ENCODE data around the gene ARHGAP26.

ARHGAP26 gene

DNA sequence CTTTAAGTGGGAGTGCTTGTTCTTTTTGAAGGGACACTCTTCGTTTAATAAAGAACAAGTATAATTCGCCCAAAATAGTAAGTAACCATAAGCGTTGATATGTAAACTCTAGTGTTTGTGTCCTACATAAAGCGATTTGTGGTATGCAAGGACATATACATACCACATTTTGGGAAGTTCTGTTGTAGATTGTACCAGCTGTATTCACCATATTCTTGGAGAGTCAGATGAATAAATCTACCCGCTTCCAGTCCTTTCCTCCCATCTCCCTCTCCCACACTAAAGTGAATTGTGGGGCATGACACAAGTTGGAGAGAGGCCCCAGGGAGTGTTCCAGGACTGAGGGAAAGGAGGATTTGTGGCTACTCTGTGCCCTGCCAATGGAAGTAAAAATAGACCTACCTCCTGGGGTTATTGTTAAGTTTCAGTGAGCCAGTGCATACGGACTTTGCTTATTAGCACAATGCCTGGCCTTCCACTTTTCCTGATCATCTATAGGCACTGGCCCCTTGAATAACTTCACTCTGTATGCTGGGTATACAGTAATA is 40.6 kb downstream of the ARHGAP26 start:
- peaks cover 62% of the 10 kb centered on the region for H3K4me1 ChIP-seq (ENCODE audit: control insufficient read depth, insufficient read depth, low read length)
- no peaks in the 10 kb centered on the region for H3K36me3 ChIP-seq (ENCODE audit: control insufficient read depth, insufficient read depth, low read length)
- no peaks in the 10 kb centered on the region for H3K27me3 ChIP-seq (ENCODE audit: control insufficient read depth, insufficient read depth, low read length)
- no peaks in the 10 kb centered on the region for H3K9me3 ChIP-seq (ENCODE audit: control insufficient read depth, low read length)
- no peak overlapping the region for H3K9ac ChIP-seq (ENCODE audit: low read length)
- H3K4me3 ChIP-seq (ENCODE audit: low read length), result no peak overlapping the region

DNA sequence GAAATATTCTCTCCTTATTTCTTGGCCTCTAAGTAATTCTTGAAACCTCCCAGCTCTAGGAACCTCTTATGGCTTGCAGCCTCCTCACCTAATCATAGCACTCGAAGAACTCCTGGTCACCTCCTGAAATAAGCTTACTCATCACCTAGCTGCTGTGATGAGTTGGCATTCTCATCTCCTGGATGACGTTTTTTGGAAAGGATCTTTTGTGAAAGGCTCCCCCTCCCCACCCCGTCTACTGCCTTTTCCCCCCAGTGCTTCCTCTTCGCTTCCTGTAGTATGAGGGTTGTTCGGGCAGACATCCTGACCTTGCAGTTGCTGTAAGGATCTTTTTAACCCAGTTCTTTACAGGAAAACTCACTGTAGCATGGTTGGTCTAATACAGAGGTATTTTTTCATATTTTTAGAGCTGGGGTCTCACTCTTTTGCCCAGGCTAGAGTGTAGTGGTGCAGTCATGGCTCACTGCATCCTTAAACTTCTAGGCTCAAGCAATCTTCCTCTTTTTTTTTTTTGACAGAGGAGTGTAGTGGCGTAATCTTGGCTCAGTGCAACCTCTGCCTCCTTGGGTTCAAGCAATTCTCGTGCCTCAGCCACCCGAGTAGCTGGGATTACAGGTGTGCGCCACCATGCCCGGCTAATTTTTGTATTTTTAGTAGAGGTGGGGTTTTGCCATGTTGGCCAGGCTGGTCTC is 41.8 kb downstream of the ARHGAP26 start:
- H3K36me3 ChIP-seq (ENCODE audit: control insufficient read depth, insufficient read depth, low read length), result no peaks in the 10 kb centered on the region
- no peak overlapping the region for H3K9ac ChIP-seq (ENCODE audit: low read length)
- H3K27me3 ChIP-seq (ENCODE audit: control insufficient read depth, insufficient read depth, low read length), result no peaks in the 10 kb centered on the region
- H3K4me1 ChIP-seq (ENCODE audit: control insufficient read depth, insufficient read depth, low read length), result peaks cover 68% of the 10 kb centered on the region
- H3K9me3 ChIP-seq (ENCODE audit: control insufficient read depth, low read length), result no peaks in the 10 kb centered on the region
- no peak overlapping the region for H3K4me3 ChIP-seq (ENCODE audit: low read length)

DNA sequence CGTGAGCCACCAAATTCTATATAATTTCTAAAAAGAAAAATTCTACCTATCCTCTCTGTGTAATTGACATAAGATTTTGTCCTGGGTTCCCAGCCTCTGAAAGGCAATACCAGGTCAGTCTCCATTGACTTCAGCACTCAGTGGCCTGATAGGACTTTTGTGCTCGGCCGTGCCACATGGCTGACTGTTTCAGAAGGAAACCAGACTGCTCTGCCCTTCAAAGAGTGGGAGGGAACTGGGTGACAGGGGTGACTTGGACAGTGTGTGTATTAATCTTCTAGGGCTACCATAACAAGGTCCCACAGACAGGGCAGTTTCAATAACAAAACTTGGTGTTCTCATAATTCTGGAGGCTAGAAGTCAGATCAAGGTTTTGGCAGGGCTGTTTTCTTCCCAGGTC is 43.0 kb downstream of the ARHGAP26 start:
- Histone ChIP-seq H3K36me3 (ENCODE audit: control insufficient read depth, insufficient read depth, low read length) (no peaks in the 10 kb centered on the region), H3K9me3 (ENCODE audit: control insufficient read depth, low read length) (no peaks in the 10 kb centered on the region), H3K4me1 (ENCODE audit: control insufficient read depth, insufficient read depth, low read length) (peaks cover 73% of the 10 kb centered on the region), H3K4me3 (ENCODE audit: low read length) (no peak overlapping the region), H3K9ac (ENCODE audit: low read length) (no peak overlapping the region), H3K27me3 (ENCODE audit: control insufficient read depth, insufficient read depth, low read length) (no peaks in the 10 kb centered on the region)

DNA sequence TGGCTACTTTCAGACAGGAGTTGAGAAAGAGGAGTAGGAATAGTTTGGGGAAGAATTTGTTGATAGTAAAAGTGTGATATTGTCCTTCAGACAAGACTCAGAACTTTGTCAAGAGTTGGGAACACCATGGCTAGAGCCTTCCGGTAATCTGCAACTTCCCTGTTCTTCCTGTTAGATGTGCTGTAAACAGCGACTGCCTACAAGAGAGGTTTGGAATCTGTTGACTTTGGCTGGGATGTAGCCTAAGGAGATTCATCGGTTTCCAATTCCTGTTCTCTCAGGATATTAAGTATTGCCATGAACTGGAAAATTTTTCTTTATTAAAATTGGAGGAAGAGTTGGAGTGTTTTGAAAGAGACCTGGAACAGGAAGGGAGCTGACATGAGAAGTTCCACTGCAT is 43.9 kb downstream of the ARHGAP26 start:
- H3K9me3 ChIP-seq (ENCODE audit: control insufficient read depth, low read length), result no peaks in the 10 kb centered on the region
- H3K27me3 ChIP-seq (ENCODE audit: control insufficient read depth, insufficient read depth, low read length), result no peaks in the 10 kb centered on the region
- H3K4me1 ChIP-seq (ENCODE audit: control insufficient read depth, insufficient read depth, low read length), result peaks cover 73% of the 10 kb centered on the region
- no peak overlapping the region for H3K9ac ChIP-seq (ENCODE audit: low read length)
- no peaks in the 10 kb centered on the region for H3K36me3 ChIP-seq (ENCODE audit: control insufficient read depth, insufficient read depth, low read length)
- no peak overlapping the region for H3K4me3 ChIP-seq (ENCODE audit: low read length)

DNA sequence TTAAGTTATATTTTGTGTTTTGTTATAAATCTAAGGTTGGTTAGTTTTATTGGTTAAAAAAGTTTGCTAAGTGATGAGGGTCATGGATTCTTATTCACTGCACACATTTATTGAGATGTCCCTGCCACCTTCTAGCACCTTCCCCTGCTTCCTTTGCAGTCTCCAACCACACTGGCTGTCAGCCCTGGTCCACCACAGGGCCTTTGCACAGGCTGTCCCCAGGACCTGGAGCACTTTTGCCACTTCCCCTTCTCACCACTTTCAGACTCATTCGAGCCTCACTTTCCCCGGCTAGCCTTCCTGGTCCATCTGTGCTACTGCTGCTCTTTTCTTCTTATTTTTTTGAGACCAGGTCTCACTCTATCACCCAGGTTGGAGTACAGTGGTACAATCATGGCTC is 45.3 kb downstream of the ARHGAP26 start:
- peaks cover 72% of the 10 kb centered on the region for H3K4me1 ChIP-seq (ENCODE audit: control insufficient read depth, insufficient read depth, low read length)
- H3K9ac ChIP-seq (ENCODE audit: low read length), result no peak overlapping the region
- no peaks in the 10 kb centered on the region for H3K27me3 ChIP-seq (ENCODE audit: control insufficient read depth, insufficient read depth, low read length)
- no peak overlapping the region for H3K4me3 ChIP-seq (ENCODE audit: low read length)
- no peaks in the 10 kb centered on the region for H3K9me3 ChIP-seq (ENCODE audit: control insufficient read depth, low read length)
- H3K36me3 ChIP-seq (ENCODE audit: control insufficient read depth, insufficient read depth, low read length), result no peaks in the 10 kb centered on the region

DNA sequence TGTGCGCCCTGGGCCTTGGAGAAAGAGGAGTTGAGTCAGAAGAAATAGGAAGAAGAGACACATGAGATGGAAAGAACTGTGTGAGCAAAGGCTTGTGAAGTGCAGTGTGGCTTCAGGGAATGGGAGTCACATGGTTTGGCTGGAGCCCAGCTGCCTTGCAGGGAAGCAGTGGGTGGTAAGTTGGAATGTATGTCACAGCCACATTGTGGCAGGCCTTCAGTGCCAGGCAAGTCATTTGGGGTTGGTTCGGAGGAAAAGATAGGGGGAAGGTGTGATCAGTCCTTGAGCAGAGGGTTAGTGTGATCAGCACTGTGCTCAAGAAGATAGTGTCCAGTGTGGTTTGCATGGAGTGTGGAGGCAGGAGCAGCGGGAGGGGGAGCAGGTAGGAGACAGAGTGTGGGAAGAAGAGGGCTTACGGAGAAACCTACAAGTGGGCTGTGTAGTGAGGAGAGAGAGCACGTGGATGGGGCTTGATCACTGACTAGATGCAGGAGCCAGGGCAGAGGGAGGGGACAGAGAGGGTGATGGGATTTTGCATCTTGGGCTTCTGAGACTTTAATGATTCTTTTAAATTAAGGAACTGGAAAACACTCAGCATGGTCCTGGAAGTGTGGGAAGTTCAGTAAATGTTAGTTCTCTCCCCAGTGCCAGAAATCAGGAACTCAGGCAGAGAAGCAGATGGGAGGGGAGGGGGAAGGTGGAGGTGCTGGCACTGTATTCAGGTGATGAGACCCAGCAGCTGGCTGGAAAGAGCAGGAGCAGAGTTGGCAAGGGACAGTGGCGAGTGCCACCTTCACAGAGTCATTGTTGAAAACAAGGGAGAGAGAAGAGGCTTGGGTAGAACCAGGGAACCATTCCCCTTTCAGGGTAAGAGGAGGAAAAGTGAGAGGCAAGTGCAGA is 46.6 kb downstream of the ARHGAP26 start:
- no peak overlapping the region for H3K4me3 ChIP-seq (ENCODE audit: low read length)
- no peaks in the 10 kb centered on the region for H3K27me3 ChIP-seq (ENCODE audit: control insufficient read depth, insufficient read depth, low read length)
- no peak overlapping the region for H3K9ac ChIP-seq (ENCODE audit: low read length)
- H3K4me1 ChIP-seq (ENCODE audit: control insufficient read depth, insufficient read depth, low read length), result peaks cover 75% of the 10 kb centered on the region
- H3K36me3 ChIP-seq (ENCODE audit: control insufficient read depth, insufficient read depth, low read length), result no peaks in the 10 kb centered on the region
- H3K9me3 ChIP-seq (ENCODE audit: control insufficient read depth, low read length), result no peaks in the 10 kb centered on the region

DNA sequence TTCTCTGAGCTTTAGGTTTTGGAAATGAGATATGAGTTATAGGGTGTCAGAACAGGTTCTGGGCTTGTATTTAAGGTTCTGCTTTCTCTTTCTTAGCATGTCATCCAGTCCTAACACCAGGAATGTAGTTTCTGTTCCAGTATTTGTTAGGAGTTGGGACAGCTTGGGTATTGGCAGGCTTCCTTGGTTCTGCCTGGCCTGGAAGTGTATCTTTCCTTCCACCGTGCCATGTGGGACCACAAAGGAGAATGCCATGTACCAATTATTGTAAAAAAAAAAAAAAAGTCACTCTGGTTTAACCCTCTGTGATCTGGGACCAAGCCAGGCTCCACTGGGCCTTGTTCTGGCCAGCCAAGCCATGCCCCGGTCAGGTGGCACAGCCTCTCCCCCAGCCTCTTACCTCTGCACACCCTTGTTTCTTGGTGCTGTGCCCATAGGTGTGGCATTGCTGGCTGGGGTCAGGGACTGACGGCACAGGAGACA is 47.8 kb downstream of the ARHGAP26 start:
- H3K4me1 ChIP-seq (ENCODE audit: control insufficient read depth, insufficient read depth, low read length), result peaks cover 86% of the 10 kb centered on the region
- H3K9me3 ChIP-seq (ENCODE audit: control insufficient read depth, low read length), result no peaks in the 10 kb centered on the region
- no peaks in the 10 kb centered on the region for H3K27me3 ChIP-seq (ENCODE audit: control insufficient read depth, insufficient read depth, low read length)
- no peak overlapping the region for H3K9ac ChIP-seq (ENCODE audit: low read length)
- no peak overlapping the region for H3K4me3 ChIP-seq (ENCODE audit: low read length)
- no peaks in the 10 kb centered on the region for H3K36me3 ChIP-seq (ENCODE audit: control insufficient read depth, insufficient read depth, low read length)

DNA sequence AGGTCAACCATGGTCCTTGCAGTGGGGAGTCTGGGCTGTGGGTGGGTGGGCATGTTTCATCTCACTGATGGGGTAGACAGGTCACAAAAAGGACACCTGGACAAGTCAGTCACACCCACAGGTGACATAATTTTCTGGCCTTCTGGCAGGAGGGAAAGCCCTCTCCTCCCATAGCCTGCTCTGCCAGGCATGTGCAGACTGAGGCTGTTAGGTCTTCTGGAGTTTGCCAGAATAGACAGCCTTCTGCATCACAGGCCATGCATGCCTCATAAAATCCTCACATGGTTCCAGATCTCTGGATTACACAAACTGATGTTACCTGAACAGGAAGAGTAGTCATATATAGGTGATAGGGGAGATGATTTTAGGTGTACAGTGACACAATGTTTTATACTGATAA is 49.1 kb downstream of the ARHGAP26 start:
- H3K36me3 ChIP-seq (ENCODE audit: control insufficient read depth, insufficient read depth, low read length), result no peaks in the 10 kb centered on the region
- no peaks in the 10 kb centered on the region for H3K27me3 ChIP-seq (ENCODE audit: control insufficient read depth, insufficient read depth, low read length)
- H3K4me1 ChIP-seq (ENCODE audit: control insufficient read depth, insufficient read depth, low read length), result peaks cover 87% of the 10 kb centered on the region
- no peak overlapping the region for H3K9ac ChIP-seq (ENCODE audit: low read length)
- no peaks in the 10 kb centered on the region for H3K9me3 ChIP-seq (ENCODE audit: control insufficient read depth, low read length)
- H3K4me3 ChIP-seq (ENCODE audit: low read length), result no peak overlapping the region

DNA sequence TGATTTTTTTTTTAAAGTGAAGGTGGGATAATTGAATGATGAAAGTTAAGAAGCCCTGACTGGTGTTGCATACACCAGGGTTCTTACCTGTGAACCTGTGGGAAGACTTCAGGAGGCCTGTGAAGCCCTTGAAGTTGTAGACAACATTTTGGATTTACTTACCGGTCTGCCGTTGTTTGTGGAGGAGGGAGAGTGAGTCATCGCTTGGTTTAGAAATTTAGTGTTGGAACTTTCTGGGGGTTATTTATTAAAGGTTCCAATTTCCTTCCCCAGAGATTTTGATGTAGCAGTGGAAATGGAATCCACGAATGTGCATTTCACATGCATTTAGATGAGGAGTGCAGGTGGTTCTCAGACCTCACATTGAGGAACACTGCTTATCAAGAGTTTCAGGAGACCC is 49.6 kb downstream of the ARHGAP26 start:
- no peaks in the 10 kb centered on the region for H3K36me3 ChIP-seq (ENCODE audit: control insufficient read depth, insufficient read depth, low read length)

DNA sequence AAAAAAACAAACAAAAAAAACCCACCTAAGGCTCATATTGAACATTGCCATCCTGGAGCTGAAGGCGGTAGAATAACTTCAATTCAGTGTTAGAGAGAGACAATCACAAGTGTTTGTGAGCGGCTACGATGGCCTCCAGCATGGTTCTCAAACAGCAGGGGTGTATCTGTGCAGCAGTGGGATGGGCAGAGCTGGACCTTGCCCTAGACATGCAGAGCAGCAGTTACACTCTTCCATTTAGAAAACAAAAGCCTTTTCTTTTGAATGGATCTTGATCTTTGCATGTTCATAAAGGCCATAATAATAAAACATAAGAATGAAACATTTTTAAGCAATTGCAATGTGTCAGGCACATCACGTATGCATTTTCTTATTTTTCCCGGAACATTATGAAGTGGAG is 50.3 kb downstream of the ARHGAP26 start:
- Histone ChIP-seq H3K27me3 (ENCODE audit: control insufficient read depth, insufficient read depth, low read length) (no peaks in the 10 kb centered on the region), H3K36me3 (ENCODE audit: control insufficient read depth, insufficient read depth, low read length) (no peaks in the 10 kb centered on the region), H3K4me1 (ENCODE audit: control insufficient read depth, insufficient read depth, low read length) (peaks cover 97% of the 10 kb centered on the region), H3K9me3 (ENCODE audit: control insufficient read depth, low read length) (no peaks in the 10 kb centered on the region), H3K4me3 (ENCODE audit: low read length) (no peak overlapping the region), H3K9ac (ENCODE audit: low read length) (no peak overlapping the region)

More for the DNA sequence above, 49.6 kb downstream of the ARHGAP26 start:
- Histone ChIP-seq H3K9ac (ENCODE audit: low read length) (no peak overlapping the region), H3K9me3 (ENCODE audit: control insufficient read depth, low read length) (no peaks in the 10 kb centered on the region), H3K4me3 (ENCODE audit: low read length) (no peak overlapping the region), H3K27me3 (ENCODE audit: control insufficient read depth, insufficient read depth, low read length) (no peaks in the 10 kb centered on the region), H3K4me1 (ENCODE audit: control insufficient read depth, insufficient read depth, low read length) (peaks cover 92% of the 10 kb centered on the region)

DNA sequence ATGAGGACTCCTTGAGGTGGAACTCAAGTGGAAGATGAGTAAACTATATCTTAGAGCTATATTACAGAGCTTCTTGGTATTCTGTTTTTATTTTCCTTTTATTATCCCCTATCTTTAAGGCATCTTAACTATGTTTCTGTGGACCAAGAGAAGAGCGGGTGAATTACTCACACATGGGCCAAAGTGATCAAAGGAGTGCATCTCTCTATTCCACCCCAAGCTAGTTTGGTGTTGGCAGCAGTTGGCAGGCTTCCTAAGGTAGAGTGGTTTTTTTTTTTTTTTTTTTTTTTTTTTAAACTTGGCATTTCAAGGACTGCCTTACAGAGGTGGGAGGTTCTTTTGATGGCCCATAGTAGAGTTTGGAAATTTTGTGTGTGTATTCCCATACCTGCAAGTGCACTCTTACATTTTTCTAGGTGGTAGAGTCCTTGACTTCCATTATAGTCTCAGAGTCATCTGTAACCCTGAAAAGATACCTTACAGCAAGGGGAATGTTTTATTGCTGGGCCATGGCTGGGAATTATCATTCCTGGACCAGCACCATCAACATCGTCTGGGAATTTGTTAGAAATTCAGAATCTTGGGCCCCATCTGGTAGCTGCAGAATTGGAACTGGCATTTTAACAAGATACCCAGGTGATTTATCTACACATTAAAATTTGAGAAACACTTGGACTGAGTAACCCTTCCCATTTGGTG is 51.0 kb downstream of the ARHGAP26 start:
- Histone ChIP-seq H3K9ac (ENCODE audit: low read length) (no peak overlapping the region), H3K27me3 (ENCODE audit: control insufficient read depth, insufficient read depth, low read length) (no peaks in the 10 kb centered on the region), H3K4me3 (ENCODE audit: low read length) (no peak overlapping the region)

More for the DNA sequence above, 51.0 kb downstream of the ARHGAP26 start:
- Histone ChIP-seq H3K4me1 (ENCODE audit: control insufficient read depth, insufficient read depth, low read length) (peaks cover 94% of the 10 kb centered on the region), H3K9me3 (ENCODE audit: control insufficient read depth, low read length) (no peaks in the 10 kb centered on the region), H3K36me3 (ENCODE audit: control insufficient read depth, insufficient read depth, low read length) (no peaks in the 10 kb centered on the region)
